HT1080 (cell line): Measurements from ENCODE around the gene GPC4. TPM values are rescaled to one million over a fixed set of nuclear protein-coding genes. Genes with fewer than 3 reads are reported as not detected.

ENCODE experiments used
- total RNA-seq: library from RNA; depleted of rRNA; stranded (reverse); fragments of >200 nt; shearing (Covaris generic); gene quantifications from 2 replicates; pipeline ENCODE4 v1.2.3, GENCODE V29; 2014; rRNA removed

Gene GPC4
- total RNA-seq, 1 experiment from 2014 or later = 0.29 TPM

Other genes with a start within 250 kb of the GPC4 start
- gene TFDP3, start 197.1 kb downstream of the GPC4 start, total RNA-seq = not detected in 2 replicates